IMR-90 (cell line): ENCODE results near the gene SIRT5. TPM values are rescaled to one million over a fixed set of nuclear protein-coding genes. Genes with fewer than 3 reads are reported as not detected.

Experiments used
- ATAC-seq: fragments of 200-7000 bp; cut with Tn5 transposase; 2 replicates; pipeline ENCODE4 v1.9.1; 2020; ENCODE audit warnings: low read depth, mild to moderate bottlenecking, moderate library complexity
- BruUV-seq: library from RNA; stranded (reverse); fragments of 400-500 nt; replicated peaks from 2 replicates; lab custom pipeline; 2021; lab: Mats Ljungman, UMichigan
- CTCF ChIA-PET: fragments of 300-600 bp; formaldehyde crosslinking; extraction: SDS; loops from one replicate; lab custom pipeline; 2021; ENCODE audit warnings: antibody characterized with exemption; lab: Yijun Ruan, JAX
- POLR2A ChIA-PET: fragments of 300-600 bp; sonication (Branson Sonifier 250); formaldehyde crosslinking; loops from one replicate; lab custom pipeline; 2022; ENCODE audit warnings: antibody characterized with exemption; ENCODE audit not compliant: unreplicated experiment; lab: Charles Lee
- DNase-seq: peaks from one replicate; pipeline ENCODE4 v3.0.0; 2013
- H2AFZ ChIP-seq: replicated peaks from 2 replicates; pipeline ENCODE3; 2013; ENCODE audit warnings: low read length, mild to moderate bottlenecking; ENCODE audit not compliant: poor library complexity
- H2AK5ac ChIP-seq: 2 replicates; pipeline ENCODE4 v1.6.1; 2013; ENCODE audit warnings: low read depth, low read length, inconsistent platforms
- H2AK9ac ChIP-seq: replicated peaks from 2 replicates; pipeline ENCODE3; 2013; ENCODE audit warnings: mild to moderate bottlenecking, low read depth, low read length, moderate library complexity; ENCODE audit not compliant: poor library complexity
- H2BK120ac ChIP-seq: 2 replicates; pipeline ENCODE4 v1.6.1; 2013; ENCODE audit warnings: low read depth, low read length, inconsistent platforms
- H2BK15ac ChIP-seq: 3 replicates; pipeline ENCODE4 v1.6.1; 2013; ENCODE audit warnings: low read depth, low read length, inconsistent platforms
- H2BK20ac ChIP-seq: 2 replicates; pipeline ENCODE4 v1.6.1; 2013; ENCODE audit warnings: low read depth, mild to moderate bottlenecking, inconsistent platforms, low read length, moderate library complexity
- H2BK5ac ChIP-seq: 2 replicates; pipeline ENCODE4 v1.6.1; 2013; ENCODE audit warnings: mild to moderate bottlenecking, low read depth, low read length, inconsistent platforms; ENCODE audit not compliant: poor library complexity, severe bottlenecking
- H3K14ac ChIP-seq: replicated peaks from 2 replicates; pipeline ENCODE4 v1.6.1; 2013; ENCODE audit warnings: low read depth, low read length, inconsistent platforms
- H3K18ac ChIP-seq: 2 replicates; pipeline ENCODE4 v1.6.1; 2013; ENCODE audit warnings: low read depth, low read length, control low read depth
- H3K23ac ChIP-seq: 2 replicates; pipeline ENCODE4 v1.6.1; 2013; ENCODE audit warnings: low read depth, low read length, inconsistent platforms
- H3K27ac ChIP-seq: 2 replicates; pipeline ENCODE4 v1.5.1; 2013; ENCODE audit warnings: mild to moderate bottlenecking, control low read depth, low read length; ENCODE audit not compliant: insufficient read depth
- H3K27me3 ChIP-seq: 2 replicates; pipeline ENCODE4 v1.6.1; 2013; ENCODE audit warnings: low read length; ENCODE audit not compliant: control insufficient read depth, insufficient read depth
- H3K36me3 ChIP-seq: 2 replicates; pipeline ENCODE4 v1.6.1; 2013; ENCODE audit warnings: low read length, mixed read lengths; ENCODE audit not compliant: control insufficient read depth, insufficient read depth
- H3K4ac ChIP-seq: 2 replicates; pipeline ENCODE4 v1.6.1; 2013; ENCODE audit warnings: low read depth, low read length, inconsistent platforms
- H3K4me1 ChIP-seq: 2 replicates; pipeline ENCODE4 v1.6.1; 2013; ENCODE audit warnings: low read length, mixed read lengths; ENCODE audit not compliant: control insufficient read depth, insufficient read depth
- H3K4me2 ChIP-seq: 2 replicates; pipeline ENCODE4 v1.6.1; 2013; ENCODE audit warnings: low read depth, mild to moderate bottlenecking, control low read depth, low read length, moderate library complexity
- H3K4me3 ChIP-seq: 2 replicates; pipeline ENCODE4 v1.5.1; 2013; ENCODE audit warnings: low read depth, mild to moderate bottlenecking, control low read depth, low read length, moderate library complexity; ENCODE audit not compliant: insufficient read depth
- H3K56ac ChIP-seq: 2 replicates; pipeline ENCODE4 v1.6.1; 2013; ENCODE audit warnings: low read length, inconsistent platforms; ENCODE audit not compliant: insufficient read depth; ENCODE audit errors: extremely low read depth
- H3K79me1 ChIP-seq, 2 experiments: 2 replicates each; pipeline ENCODE4 v1.6.1; 2013; ENCODE audit warnings: low read length in 2 of 2, inconsistent platforms in 1 of 2, low read depth in 1 of 2
- H3K9ac ChIP-seq: 2 replicates; pipeline ENCODE4 v1.6.1; 2013; ENCODE audit warnings: low read depth, low read length, control low read depth
- H3K9me1 ChIP-seq: 2 replicates; pipeline ENCODE4 v1.6.1; 2013; ENCODE audit warnings: low read length, inconsistent platforms; ENCODE audit not compliant: insufficient read depth
- H3K9me3 ChIP-seq: 2 replicates; pipeline ENCODE4 v1.6.1; 2013; ENCODE audit warnings: low read length; ENCODE audit not compliant: control insufficient read depth, insufficient read depth
- H4K20me1 ChIP-seq: 2 replicates; pipeline ENCODE4 v1.6.1; 2013; ENCODE audit warnings: low read length, inconsistent platforms; ENCODE audit not compliant: insufficient read depth
- H4K5ac ChIP-seq: 2 replicates; pipeline ENCODE4 v1.6.1; 2013; ENCODE audit warnings: mild to moderate bottlenecking, low read depth, low read length, control low read depth
- H4K8ac ChIP-seq, 2 experiments: 2 replicates each; pipeline ENCODE4 v1.6.1; 2013; ENCODE audit warnings: low read depth in 2 of 2, low read length in 2 of 2, control low read depth in 1 of 2, inconsistent platforms in 1 of 2
- H4K91ac ChIP-seq: 2 replicates; pipeline ENCODE4 v1.6.1; 2013; ENCODE audit warnings: low read depth, low read length, inconsistent platforms; ENCODE audit not compliant: insufficient read depth
- BHLHE40 ChIP-seq: fragments of 150-350 bp; IDR thresholded peaks from 2 replicates; pipeline ENCODE4 v1.6.1; 2016; ENCODE audit warnings: mild to moderate bottlenecking, low read depth, low read length
- CEBPB ChIP-seq: IDR thresholded peaks from 2 replicates; pipeline ENCODE4 v1.6.1; 2012; ENCODE audit warnings: low read depth, low read length, improper control_type of control experiment
- MAFK ChIP-seq: IDR thresholded peaks from 2 replicates; pipeline ENCODE4 v1.6.1; 2012; ENCODE audit warnings: low read depth, low read length, improper control_type of control experiment
- WGBS, 2 experiments: methylation state at CpG; one replicate each; pipeline versions ENCODE4 v1.1.5 to v1.1.7; 2013; ENCODE audit warnings: missing lambda C conversion rate in 2 of 2; ENCODE audit not compliant: insufficient read length in 1 of 2; ENCODE audit errors: extremely low coverage in 2 of 2; 5-methylcytosine and 5-hydroxymethylcytosine counted together
- dilution Hi-C: fragments of 300-500 bp; cut with HindIII; formaldehyde crosslinking; loops from one replicate; pipeline ENCODE4 v1.14.3; 2018; ENCODE audit warnings: low sequenced_read_pairs; ENCODE audit not compliant: unreplicated experiment
- in situ Hi-C: fragments of 300-500 bp; cut with MboI; formaldehyde crosslinking; loops from 3 replicates; pipeline ENCODE4 v1.14.3; 2019; ENCODE audit warnings: low sequenced_read_pairs, inconsistent platforms, mixed read lengths
- intact Hi-C: fragments of 100-400 bp; cut with micrococcal nuclease; formaldehyde crosslinking; loops from 2 replicates; pipeline ENCODE4 v1.10.0; 2022
- polyA plus RNA-seq, 3 experiments: library from polyadenylated mRNA; depleted of rRNA; stranded (reverse); fragments of >200 nt; gene quantifications; 2 replicates each; pipeline ENCODE4 v1.2.3, GENCODE V29; 2012; ENCODE audit warnings: low replicate concordance in 1 of 3
- total RNA-seq: library from RNA; depleted of rRNA; stranded (reverse); fragments of >200 nt; gene quantifications from 2 replicates; pipeline ENCODE4 v1.2.3, GENCODE V29; 2012

The SIRT5 gene
- total and polyA plus RNA-seq, 2 of the 4 experiments (the other 2 are of a cell fraction) = 4.7 to 5.2 TPM

DNA sequence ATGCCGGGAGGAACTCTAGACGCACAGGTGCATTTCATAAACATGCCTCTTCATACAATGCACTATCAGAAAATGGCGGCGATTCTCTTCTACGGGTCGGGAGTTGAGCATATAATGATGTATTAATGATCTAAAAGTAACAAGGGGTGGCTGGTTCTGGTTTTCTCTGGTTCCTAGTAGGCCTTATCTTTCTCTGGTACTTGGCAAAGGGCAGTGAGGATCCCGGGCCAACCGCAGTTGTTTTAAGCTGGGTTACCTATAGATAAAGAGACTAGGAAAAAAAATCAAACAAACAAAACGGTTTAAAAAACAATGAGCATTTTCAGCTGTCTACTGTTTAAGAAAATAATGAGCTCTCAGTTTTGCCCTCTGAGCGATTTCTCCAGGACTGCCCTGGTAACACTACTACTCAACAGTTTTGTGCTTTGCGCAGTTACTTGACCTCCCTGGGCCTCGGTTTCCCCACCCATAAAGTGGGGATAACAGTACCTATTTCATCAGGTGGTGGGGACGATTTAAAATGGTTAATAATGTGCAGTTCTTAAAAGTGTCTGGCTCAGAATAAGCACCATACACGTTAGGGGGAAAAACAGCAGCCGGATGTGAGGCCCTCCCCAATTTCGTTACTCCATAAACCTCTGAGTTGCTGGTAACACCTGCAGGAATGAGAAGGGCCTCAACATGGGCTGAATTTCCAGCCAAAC, 1.3 kb upstream of the SIRT5 start:
- H3K9ac ChIP-seq = peak overlapping the region; percentile 92; the same call in 1 of the 2 replicates
- DNase-seq = no peak
- H3K27me3 ChIP-seq = peaks cover 8% of the 10 kb centered on the region
- TF ChIP-seq BHLHE40 (no peak), CEBPB (no peak), MAFK (no peak)
- peak overlapping the region; percentile 95 for H2AFZ ChIP-seq
- H2BK15ac ChIP-seq = no peak overlapping the region
- H3K4me3 ChIP-seq = no peak overlapping the region
- no peak overlapping the region for H3K18ac ChIP-seq
- no peak overlapping the region for H2BK20ac ChIP-seq
- 60% methylated on average over 1 of the region's 16 CpGs; no CpG with 5 or more reads in 1 of the 2 experiments for WGBS, 2 experiments
- H4K5ac ChIP-seq = peak overlapping the region; percentile 8; the same call in 1 of the 2 replicates
- peak overlapping the region; percentile 38 for H2AK9ac ChIP-seq
- H2BK5ac ChIP-seq = no peak overlapping the region
- intact Hi-C loops = no loop called here
- no peaks in the 10 kb centered on the region for H3K36me3 ChIP-seq
- H3K14ac ChIP-seq = peak overlapping the region; percentile 84; the same call in 1 of the 2 replicates
- no peak overlapping the region for H3K27ac ChIP-seq
- H3K23ac ChIP-seq = peak overlapping the region; percentile 68; the same call in 1 of the 2 replicates
- H3K9me1 ChIP-seq = no peaks in the 10 kb centered on the region; the same call in 1 of the 2 replicates
- dilution Hi-C loops = no loop called here
- peak overlapping the region; percentile 58; the same call in 1 of the 2 replicates for H3K56ac ChIP-seq
- H3K79me1 ChIP-seq = peaks cover 7 to 13% of the 10 kb centered on the region in 2 experiments
- H4K8ac ChIP-seq = peak overlapping the region in 1 of 2 experiments; percentile 90; a peak in 3 of 4 replicates
- H2BK120ac ChIP-seq = no peak overlapping the region
- POLR2A ChIA-PET = no interaction called here
- peak overlapping the region; percentile 98 for H3K4me2 ChIP-seq
- no peaks in the 10 kb centered on the region; the same call in 1 of the 2 replicates for H3K4me1 ChIP-seq
- H4K91ac ChIP-seq = no peak overlapping the region
- no peak for ATAC-seq
- in situ Hi-C loops = no loop called here
- CTCF ChIA-PET = interaction anchor here (1.2 kb wide), 1 partner anchor 54 kb away, joined by 3 read pairs; no protein-coding TSS in a partner anchor
- H2AK5ac ChIP-seq = no peak overlapping the region
- BruUV-seq = TSS peak; percentile 67
- no peaks in the 10 kb centered on the region for H4K20me1 ChIP-seq
- H3K9me3 ChIP-seq = no peaks in the 10 kb centered on the region
- peak overlapping the region; percentile 64 for H3K4ac ChIP-seq
